ENCODE measurements around the gene SPEF1.

Gene SPEF1

DNA sequence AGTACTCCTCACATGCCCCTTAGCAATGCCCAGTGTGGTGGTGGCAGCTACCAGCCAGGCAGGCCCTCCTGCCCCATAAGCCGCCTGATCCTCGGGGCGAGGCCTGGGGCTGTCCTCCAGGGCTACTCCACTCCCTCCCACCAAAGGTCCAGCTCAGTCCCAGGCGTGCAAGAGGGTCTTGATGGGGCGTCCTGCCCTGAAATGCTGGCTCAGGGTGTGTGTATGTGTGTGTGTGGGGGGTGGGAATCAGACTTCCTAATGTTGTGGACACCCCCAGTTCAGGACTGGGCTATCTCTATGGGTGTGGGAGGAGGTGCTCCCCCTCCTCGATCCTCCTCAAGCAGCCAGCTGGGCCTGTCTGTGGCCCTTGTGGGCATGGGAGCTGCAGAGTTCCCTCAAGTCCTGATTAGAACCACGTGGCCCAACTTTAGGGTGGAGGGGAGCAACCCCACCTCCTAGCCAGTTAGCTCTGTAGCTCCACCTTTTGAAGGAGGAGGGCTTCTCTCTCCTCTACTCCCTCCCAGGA is 41.3 kb downstream of the SPEF1 start:
- Histone ChIP-seq H3K27ac (peak overlapping the region in 1 of 2 donors; percentile 70), H3K4me3 (no peak overlapping the region)
- TF ChIP-seq CTCF (IDR thresholded peaks at IDR 0.05): no peak
- no peak for DNase-seq (ENCODE audit: low spot score)

GRCh38 chr20:3739054-3739925 is 42.0 kb downstream of the SPEF1 start:
- DNase-seq (ENCODE audit: low spot score): no peak
- TF ChIP-seq CTCF (IDR thresholded peaks at IDR 0.05): no peak
- peak overlapping the region in 1 of 2 donors; percentile 70 for H3K27ac ChIP-seq
- no peak overlapping the region for H3K4me3 ChIP-seq

- DNase-seq (ENCODE audit: low spot score): no peak
- no peak for TF ChIP-seq CTCF (IDR thresholded peaks at IDR 0.05)
Measured at GRCh38 chr20:3738111-3739053, 42.9 kb downstream of the SPEF1 start.

DNA sequence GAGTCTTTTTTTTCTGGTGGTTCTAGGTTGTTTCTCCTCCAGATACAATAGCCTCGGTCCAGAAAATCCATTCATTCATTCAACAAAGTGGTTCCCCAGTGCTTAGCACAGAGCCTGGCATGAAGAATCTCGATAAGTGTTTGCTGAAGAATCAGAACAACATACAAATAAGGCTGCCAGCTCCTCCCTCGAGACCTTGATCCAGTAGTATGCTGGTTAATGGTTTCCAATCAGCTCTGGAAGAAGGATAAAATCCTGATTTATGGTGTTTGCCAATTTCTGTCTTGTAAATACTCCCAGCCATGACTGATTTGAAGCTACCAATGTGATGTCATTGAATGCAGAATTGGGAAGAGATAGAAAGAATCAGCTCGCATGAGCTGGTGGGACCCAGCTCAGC is 45.5 kb downstream of the SPEF1 start:
- no peak for DNase-seq (ENCODE audit: low spot score)
- Histone ChIP-seq H3K27ac (no peak overlapping the region), H3K4me3 (no peak overlapping the region)
- no peak for TF ChIP-seq CTCF (IDR thresholded peaks at IDR 0.05)

More at GRCh38 chr20:3738111-3739053, 42.9 kb downstream of the SPEF1 start:
- Histone ChIP-seq H3K4me3 (no peak overlapping the region), H3K27ac (no peak overlapping the region)

DNA sequence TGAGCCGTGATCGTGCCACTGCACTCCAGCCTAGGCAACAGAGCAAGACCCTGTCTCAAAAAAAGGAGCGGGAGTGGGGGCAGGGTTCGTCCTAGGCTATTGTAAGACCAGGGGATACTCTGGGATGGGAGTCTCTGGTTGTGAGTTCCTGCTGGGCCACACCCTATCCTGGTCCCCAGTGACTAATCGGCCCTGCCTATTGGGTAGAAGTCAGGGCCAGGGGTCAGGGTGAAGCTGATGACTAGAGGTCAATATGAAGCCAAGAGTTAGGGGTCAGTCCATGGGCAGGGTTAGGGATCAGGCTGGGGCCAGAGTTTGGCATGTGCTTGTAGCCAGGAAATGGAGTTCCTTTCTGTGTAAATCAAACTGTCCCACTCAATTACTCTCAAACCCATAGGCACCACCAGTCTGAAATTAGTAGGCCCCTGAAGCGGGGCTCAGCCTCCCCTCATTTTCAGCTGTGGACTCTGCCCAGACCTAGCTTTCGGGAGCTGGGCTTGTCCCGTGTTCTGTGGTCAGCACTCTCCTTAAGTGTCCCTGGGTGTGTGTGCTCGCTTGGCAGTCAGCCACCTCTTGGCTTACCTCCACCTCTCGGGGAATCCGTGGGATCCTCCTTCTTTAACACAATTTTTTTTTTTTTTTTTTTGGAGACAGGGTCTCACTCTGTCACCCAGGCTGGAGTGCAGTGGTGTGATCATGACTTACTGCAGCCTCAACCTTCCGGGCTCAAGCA is 47.0 kb downstream of the SPEF1 start:
- Histone ChIP-seq H3K27ac (peak overlapping the region in 1 of 2 donors; percentile 69), H3K4me3 (peak overlapping the region; percentile 68)
- TF ChIP-seq CTCF (IDR thresholded peaks at IDR 0.05): no peak
- no peak for DNase-seq (ENCODE audit: low spot score)

Data from coronary artery (tissue), 2 donors.